ENCODE data around the gene MRPL39.

The MRPL39 gene

DNA sequence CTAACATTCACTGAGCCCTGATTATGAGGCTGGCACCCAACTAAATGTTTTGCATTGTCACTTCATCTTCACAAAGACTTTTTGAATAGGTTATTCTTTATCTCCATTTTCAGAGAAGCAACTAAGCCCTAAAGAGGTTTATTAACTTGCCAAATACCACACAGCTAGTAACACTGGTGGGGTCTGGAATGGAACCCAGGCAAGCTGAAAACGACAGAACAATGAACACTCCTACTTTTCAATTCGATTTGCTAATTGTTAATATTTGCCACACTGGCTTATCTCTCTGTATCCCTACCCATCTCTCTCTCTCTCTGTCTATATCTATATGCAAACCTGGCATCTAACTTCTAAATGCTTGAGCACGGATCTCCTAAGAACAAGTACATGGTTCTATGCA is 40.6 kb downstream of the MRPL39 start:
- DNase-seq: no peak

GRCh38 chr21:25565272-25566211 is 41.7 kb downstream of the MRPL39 start:
- no peak for DNase-seq

- DNase-seq: no peak
Measured at GRCh38 chr21:25564349-25564948, 42.8 kb downstream of the MRPL39 start.

DNA sequence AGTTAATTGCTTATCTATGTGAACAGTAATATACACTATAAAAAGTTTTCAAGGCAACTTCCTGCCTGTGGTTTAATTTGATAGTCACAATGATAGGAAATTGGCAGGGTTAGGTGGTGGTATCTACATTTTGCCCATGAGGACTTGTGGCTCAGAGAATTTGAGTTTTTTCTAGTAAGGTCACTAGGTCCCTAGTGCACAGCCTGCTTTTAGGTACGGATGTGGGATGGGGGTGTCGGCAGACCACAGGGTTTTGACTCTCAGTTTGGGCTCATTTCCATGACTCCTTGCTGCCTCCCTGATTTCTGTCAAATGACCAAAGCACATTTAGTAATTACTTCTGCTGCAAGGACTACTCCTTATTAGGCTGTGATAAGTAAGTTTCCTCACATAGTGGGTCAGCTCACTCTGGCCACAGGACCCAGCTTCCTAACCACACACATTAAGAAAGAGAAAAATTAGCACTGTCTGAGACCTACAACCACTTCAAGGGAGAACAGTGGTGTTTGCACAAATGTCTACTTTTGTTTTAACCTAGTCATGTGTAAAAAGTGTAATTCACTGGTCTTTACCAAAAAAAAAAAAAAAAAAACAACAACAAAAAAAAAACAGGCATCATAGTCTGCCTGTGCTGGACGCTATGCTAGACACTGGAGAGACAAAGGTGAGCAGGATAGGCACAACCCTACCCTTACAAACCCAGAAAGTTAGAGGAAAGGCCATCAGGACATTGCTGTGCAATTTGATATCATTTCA is 43.7 kb downstream of the MRPL39 start:
- DNase-seq: no peak

DNA sequence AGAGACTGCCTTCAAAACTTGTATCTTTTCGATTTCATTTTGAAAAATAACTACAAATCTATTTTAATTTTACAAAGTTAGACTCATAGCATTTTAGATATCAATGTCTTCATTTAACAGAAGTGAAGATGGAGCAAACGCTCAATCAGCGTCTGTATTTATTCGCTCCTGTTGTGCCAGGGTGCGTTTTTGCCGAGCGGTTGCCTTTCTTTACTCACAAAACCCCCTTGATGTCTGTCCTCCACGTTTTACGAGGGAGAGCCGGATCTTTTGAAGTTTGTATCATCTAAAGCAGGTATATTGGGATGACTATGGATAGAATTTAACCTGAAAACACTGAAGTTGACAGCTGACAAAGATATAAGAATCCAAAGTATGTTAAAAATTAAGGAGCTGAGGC is 44.6 kb downstream of the MRPL39 start:
- DNase-seq: no peak

DNA sequence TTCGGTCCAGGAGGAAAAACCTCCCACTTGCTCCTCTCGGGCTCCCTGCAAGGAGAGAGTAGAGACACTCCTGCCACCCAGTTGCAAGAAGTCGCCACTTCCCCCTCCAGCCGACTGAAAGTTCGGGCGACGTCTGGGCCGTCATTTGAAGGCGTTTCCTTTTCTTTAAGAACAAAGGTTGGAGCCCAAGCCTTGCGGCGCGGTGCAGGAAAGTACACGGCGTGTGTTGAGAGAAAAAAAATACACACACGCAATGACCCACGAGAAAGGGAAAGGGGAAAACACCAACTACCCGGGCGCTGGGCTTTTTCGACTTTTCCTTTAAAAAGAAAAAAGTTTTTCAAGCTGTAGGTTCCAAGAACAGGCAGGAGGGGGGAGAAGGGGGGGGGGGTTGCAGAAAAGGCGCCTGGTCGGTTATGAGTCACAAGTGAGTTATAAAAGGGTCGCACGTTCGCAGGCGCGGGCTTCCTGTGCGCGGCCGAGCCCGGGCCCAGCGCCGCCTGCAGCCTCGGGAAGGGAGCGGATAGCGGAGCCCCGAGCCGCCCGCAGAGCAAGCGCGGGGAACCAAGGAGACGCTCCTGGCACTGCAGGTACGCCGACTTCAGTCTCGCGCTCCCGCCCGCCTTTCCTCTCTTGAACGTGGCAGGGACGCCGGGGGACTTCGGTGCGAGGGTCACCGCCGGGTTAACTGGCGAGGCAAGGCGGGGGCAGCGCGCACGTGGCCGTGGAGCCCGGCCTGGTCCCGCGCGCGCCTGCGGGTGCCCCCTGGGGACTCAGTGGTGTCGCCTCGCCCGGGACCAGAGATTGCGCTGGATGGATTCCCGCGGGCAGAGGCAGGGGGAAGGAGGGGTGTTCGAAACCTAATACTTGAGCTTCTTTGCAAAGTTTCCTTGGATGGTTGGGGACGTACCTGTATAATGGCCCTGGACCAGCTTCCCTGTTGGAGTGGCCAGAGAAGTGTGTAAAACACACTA is 45.3 kb downstream of the MRPL39 start:
- peak; percentile 51 for DNase-seq

- no peak for DNase-seq
Measured at GRCh38 chr21:25560891-25561290, 46.4 kb downstream of the MRPL39 start.

- no peak for DNase-seq
Measured at GRCh38 chr21:25560271-25560685, 47.0 kb downstream of the MRPL39 start.

- DNase-seq: no peak
Measured at GRCh38 chr21:25559746-25560145, 47.5 kb downstream of the MRPL39 start.

- DNase-seq: no peak
Measured at GRCh38 chr21:25558123-25558522, 49.2 kb downstream of the MRPL39 start.

DNA sequence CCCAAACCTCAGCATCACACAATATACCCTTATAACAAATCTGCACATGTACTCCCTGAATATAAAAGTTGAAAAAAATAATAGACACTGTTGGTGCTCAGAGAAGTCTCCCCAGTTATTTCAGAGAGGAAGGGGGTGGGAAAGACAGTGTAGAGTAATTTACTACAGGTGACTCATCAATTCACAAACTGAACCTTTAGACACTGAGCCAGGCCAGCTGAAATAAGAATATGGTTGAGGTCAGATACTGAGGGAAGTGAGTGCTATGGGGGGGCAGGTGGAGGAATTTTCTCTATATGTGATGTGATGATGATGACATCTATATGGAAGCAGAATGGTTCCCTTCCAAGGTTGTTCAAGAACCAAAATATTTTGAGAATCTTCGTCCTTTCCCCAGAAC is 50.1 kb downstream of the MRPL39 start:
- DNase-seq: no peak

GRCh38 chr21:25556091-25556490 is 51.2 kb downstream of the MRPL39 start:
- no peak for DNase-seq

- DNase-seq: no peak
Measured at GRCh38 chr21:25555492-25555891, 51.8 kb downstream of the MRPL39 start.

- DNase-seq: no peak
Measured at GRCh38 chr21:25552856-25553255, 54.4 kb downstream of the MRPL39 start.

GRCh38 chr21:25551569-25551968 is 55.7 kb downstream of the MRPL39 start:
- no peak for DNase-seq

GRCh38 chr21:25550352-25551120 is 56.7 kb downstream of the MRPL39 start:
- DNase-seq: no peak

- no peak for DNase-seq
Measured at GRCh38 chr21:25541042-25541441, 66.2 kb downstream of the MRPL39 start.

GRCh38 chr21:25539606-25540005 is 67.7 kb downstream of the MRPL39 start:
- DNase-seq: no peak

DNA sequence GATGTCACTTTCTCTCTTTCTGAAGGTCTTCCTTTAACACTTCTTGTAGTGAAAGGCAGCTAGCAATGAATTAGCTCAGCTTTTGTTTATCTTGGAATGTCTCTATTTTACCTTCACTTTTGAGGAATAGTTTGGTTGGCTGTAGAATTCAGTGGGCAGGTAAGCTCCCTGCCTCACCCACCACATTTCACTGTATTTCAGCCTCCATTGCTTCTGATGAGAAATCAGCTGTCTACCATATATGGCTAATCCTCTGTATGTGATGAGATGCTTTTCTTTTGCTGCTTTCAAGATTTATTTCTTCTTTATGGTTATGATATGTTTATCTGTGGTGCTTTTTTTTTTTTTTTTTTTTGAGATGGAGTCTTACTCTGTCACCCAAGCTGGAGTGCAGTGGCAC is 70.1 kb downstream of the MRPL39 start:
- no peak for DNase-seq

DNA sequence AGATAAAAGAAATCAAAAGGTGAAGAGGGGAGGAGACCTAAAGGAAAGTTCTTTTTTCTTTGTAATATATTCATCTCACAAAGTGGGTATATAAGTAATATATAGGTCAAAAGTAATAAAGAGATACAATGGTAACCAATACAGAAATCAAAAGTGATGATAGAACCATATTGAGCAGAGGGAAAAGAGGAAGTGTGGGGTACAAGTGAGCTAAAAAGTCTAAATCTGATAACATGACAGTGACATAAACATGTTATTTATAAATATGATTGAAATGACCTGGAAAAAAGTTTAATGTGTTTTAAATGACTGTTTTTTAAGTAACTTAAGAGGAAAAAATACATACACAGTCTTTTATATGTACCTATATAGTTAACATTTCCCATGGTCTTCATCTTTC is 70.5 kb downstream of the MRPL39 start:
- no peak for DNase-seq

- no peak for DNase-seq
Measured at GRCh38 chr21:25535849-25536248, 71.4 kb downstream of the MRPL39 start.
